OCI-LY7 (cell line): ENCODE data around the gene SMIM10. TPM values are rescaled to one million over a fixed set of nuclear protein-coding genes. Genes with fewer than 3 reads are reported as not detected.
"Not testable (repeated sequence)": the region's sequence is repeated elsewhere in the genome, so short reads cannot be mapped to it uniquely, and the experiment has no call there.

Source experiments
- Bru-seq: library from RNA; stranded (reverse); fragments of 400-500 nt; gene quantifications from one replicate; lab custom pipeline; 2021; lab: Mats Ljungman, UMichigan
- BruChase-seq, 2 experiments: library from RNA; stranded (reverse); fragments of 400-500 nt; gene quantifications; one replicate each; lab custom pipeline; 2021; lab: Mats Ljungman, UMichigan
- BruUV-seq: library from RNA; stranded (reverse); fragments of 400-500 nt; replicated peaks from 2 replicates; lab custom pipeline; 2021; lab: Mats Ljungman, UMichigan
- CTCF ChIA-PET: fragments of 300-600 bp; sonication (Branson Sonifier 250); formaldehyde crosslinking; loops from one replicate; lab custom pipeline; 2022; ENCODE audit warnings: antibody characterized with exemption; ENCODE audit not compliant: unreplicated experiment; lab: Charles Lee
- POLR2A ChIA-PET: fragments of 300-600 bp; sonication (Branson Sonifier 250); formaldehyde crosslinking; loops from one replicate; lab custom pipeline; 2022; ENCODE audit warnings: antibody characterized with exemption; lab: Charles Lee
- DNase-seq: peaks from one replicate; pipeline ENCODE4 v3.0.0-alpha.2; 2015; ENCODE audit warnings: low spot score
- H2AFZ ChIP-seq: fragments of 200-600 bp; sonication (generic), shearing (Covaris generic); 2 replicates; pipeline ENCODE4 v1.6.1; 2014; ENCODE audit warnings: mild to moderate bottlenecking, antibody characterized with exemption, low read length, moderate library complexity
- H3K27ac ChIP-seq: fragments of 200-600 bp; sonication (generic); 2 replicates; pipeline ENCODE4 v1.5.1; 2014; ENCODE audit warnings: mixed run types, low read depth, mild to moderate bottlenecking, moderate library complexity, low read length, inconsistent platforms; ENCODE audit not compliant: poor library complexity, severe bottlenecking
- H3K36me3 ChIP-seq: fragments of 200-600 bp; sonication (generic); 2 replicates; pipeline ENCODE4 v1.6.1; 2014; ENCODE audit warnings: mild to moderate bottlenecking, antibody characterized with exemption, low read length, moderate library complexity, mixed read lengths; ENCODE audit not compliant: insufficient read depth
- H3K4me1 ChIP-seq: fragments of 200-600 bp; sonication (generic); 2 replicates; pipeline ENCODE4 v1.5.1; 2014; ENCODE audit warnings: mild to moderate bottlenecking, low read length; ENCODE audit not compliant: insufficient read depth, poor library complexity, severe bottlenecking
- H3K4me2 ChIP-seq: fragments of 200-600 bp; sonication (generic); 2 replicates; pipeline ENCODE4 v1.6.1; 2014; ENCODE audit warnings: mild to moderate bottlenecking, low read length
- H3K4me3 ChIP-seq: fragments of 200-600 bp; sonication (generic); 2 replicates; pipeline ENCODE4 v1.5.1; 2014; ENCODE audit warnings: mild to moderate bottlenecking, low read depth, low read length; ENCODE audit not compliant: poor library complexity, severe bottlenecking
- H3K79me2 ChIP-seq: fragments of 200-600 bp; sonication (generic); 2 replicates; pipeline ENCODE4 v1.6.1; 2016; ENCODE audit warnings: low read depth, mild to moderate bottlenecking, low read length, moderate library complexity, mixed read lengths; ENCODE audit not compliant: insufficient read depth
- H3K9me2 ChIP-seq: fragments of 200-600 bp; sonication (generic); 2 replicates; pipeline ENCODE4 v1.6.1; 2016; ENCODE audit warnings: mild to moderate bottlenecking, low read length, mixed read lengths; ENCODE audit not compliant: insufficient read depth
- H3K9me3 ChIP-seq: fragments of 200-600 bp; sonication (generic); 2 replicates; pipeline ENCODE4 v1.6.1; 2014; ENCODE audit warnings: mild to moderate bottlenecking, mixed run types, low read length, mixed read lengths
- H4K20me1 ChIP-seq: fragments of 200-600 bp; sonication (generic); 2 replicates; pipeline ENCODE4 v1.6.1; 2014; ENCODE audit warnings: mild to moderate bottlenecking, antibody characterized with exemption, low read length, moderate library complexity, mixed read lengths; ENCODE audit not compliant: insufficient read depth
- EZH2phosphoT487 ChIP-seq: fragments of 200-600 bp; sonication (generic); IDR thresholded peaks from 2 replicates; pipeline ENCODE4 v1.6.1; 2018; ENCODE audit warnings: low read depth, borderline replicate concordance, mild to moderate bottlenecking, mixed run types, antibody characterized with exemption, low read length, moderate library complexity, mixed read lengths
- intact Hi-C: fragments of 100-400 bp; cut with micrococcal nuclease; formaldehyde crosslinking; loops from one replicate; pipeline ENCODE4 v1.10.0; 2022; ENCODE audit not compliant: unreplicated experiment
- long read RNA-seq: library from polyadenylated mRNA; stranded (forward); transcript quantifications from one replicate; pipeline ENCODE4 v2.0.0, GENCODE V29; 2022
- total RNA-seq, 2 experiments: library from RNA; depleted of rRNA in 1 of 2; stranded (reverse); fragments of >200 nt in 1 of 2; shearing (Covaris generic) in 1 of 2; gene quantifications; 2 replicates each; pipeline ENCODE4 v1.2.3, GENCODE V29; 2014 to 2022
- TF ChIP-seq, protein P1 (sequence below): fragments of 200-600 bp; sonication (generic); conservative IDR thresholded peaks from 2 replicates; pipeline ENCODE4 v1.5.1; 2014; ENCODE audit warnings: mild to moderate bottlenecking, antibody characterized with exemption, low read length, moderate library complexity, mixed read lengths

The SMIM10 gene
- 0.15 and 0.16 TPM in 2 replicates for total RNA-seq (2014; rRNA removed; shearing (Covaris generic))
- 0.96 and 1.5 TPM in 2 replicates for total RNA-seq (2022)
- percentile 40 among the genes with signal in this experiment for Bru-seq, nascent RNA
- BruChase-seq, experiment 1, labeled RNA remaining after a 6-hour chase: percentile 53 among the genes with signal in this experiment
- percentile 47 among the genes with signal in this experiment for BruChase-seq, experiment 2, labeled RNA remaining after a 2-hour chase
- long read RNA-seq, partial matches to known transcripts: 0 of 1 reads
- long read RNA-seq, other reads (novel, unspliced or antisense): 0 of 1 reads

DNA sequence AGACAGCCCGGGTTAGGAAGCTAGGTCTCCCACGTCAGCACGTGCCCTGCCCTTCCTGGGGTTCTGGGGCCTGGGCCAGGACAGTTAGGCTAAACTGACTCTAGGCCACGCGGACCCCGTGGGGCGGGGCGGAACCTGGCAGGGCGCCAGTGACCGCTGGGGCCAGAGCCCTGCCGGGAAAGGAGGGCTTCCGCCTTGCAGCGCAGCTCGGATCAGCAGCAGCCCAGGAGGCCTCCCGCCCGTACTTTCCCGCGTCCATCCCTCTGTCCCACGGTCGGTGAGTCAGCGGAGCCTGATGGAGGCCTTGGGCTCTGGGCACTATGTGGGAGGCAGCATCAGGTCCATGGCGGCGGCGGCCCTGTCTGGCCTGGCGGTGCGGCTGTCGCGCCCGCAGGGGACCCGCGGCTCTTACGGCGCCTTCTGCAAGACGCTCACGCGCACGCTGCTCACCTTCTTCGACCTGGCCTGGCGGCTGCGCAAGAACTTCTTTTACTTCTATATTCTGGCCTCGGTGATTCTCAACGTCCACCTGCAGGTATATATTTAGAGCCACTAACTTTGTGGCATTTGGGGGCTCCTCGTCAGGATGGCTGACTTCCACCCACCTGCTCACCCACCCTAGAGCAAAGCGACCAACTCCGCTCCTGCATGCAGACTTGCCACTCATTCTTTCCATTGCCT, at the start of gene SMIM10:
Gene SMIM10 (plus strand): TSS at position 191 of the 681 bp plus-strand sequence. CDS start 105 bp downstream, at position 296.
- H4K20me1 ChIP-seq: no peaks in the 10 kb centered on the region
- no peaks in the 10 kb centered on the region for H3K79me2 ChIP-seq
- H3K27ac ChIP-seq: no peak within 1 kb of the TSS
- ChIA-PET CTCF (no interaction called here), POLR2A (interaction anchor here (0.6 to 0.7 kb wide), 3 partner anchors 24 to 565 kb away, joined by 3 read pairs; no protein-coding TSS in a partner anchor)
- peak within 1 kb of the TSS; percentile 40 for H3K4me2 ChIP-seq
- H3K36me3 ChIP-seq: no peaks in the 10 kb centered on the region
- H3K9me3 ChIP-seq: no peaks in the 10 kb centered on the region
- BruUV-seq: no TSS peak
- intact Hi-C loops: no loop called here
- peak; percentile 24 for DNase-seq
- H3K4me3 ChIP-seq: peak within 1 kb of the TSS; percentile 40
- peaks cover 6% of the 10 kb centered on the region for H3K4me1 ChIP-seq
- H2AFZ ChIP-seq: peak within 1 kb of the TSS; percentile 50; the same call in 1 of the 2 replicates
- TF ChIP-seq EZH2phosphoT487: no peak
- TF ChIP-seq, protein P1, sequence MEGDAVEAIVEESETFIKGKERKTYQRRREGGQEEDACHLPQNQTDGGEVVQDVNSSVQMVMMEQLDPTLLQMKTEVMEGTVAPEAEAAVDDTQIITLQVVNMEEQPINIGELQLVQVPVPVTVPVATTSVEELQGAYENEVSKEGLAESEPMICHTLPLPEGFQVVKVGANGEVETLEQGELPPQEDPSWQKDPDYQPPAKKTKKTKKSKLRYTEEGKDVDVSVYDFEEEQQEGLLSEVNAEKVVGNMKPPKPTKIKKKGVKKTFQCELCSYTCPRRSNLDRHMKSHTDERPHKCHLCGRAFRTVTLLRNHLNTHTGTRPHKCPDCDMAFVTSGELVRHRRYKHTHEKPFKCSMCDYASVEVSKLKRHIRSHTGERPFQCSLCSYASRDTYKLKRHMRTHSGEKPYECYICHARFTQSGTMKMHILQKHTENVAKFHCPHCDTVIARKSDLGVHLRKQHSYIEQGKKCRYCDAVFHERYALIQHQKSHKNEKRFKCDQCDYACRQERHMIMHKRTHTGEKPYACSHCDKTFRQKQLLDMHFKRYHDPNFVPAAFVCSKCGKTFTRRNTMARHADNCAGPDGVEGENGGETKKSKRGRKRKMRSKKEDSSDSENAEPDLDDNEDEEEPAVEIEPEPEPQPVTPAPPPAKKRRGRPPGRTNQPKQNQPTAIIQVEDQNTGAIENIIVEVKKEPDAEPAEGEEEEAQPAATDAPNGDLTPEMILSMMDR: no peak
- H3K9me2 ChIP-seq: no peaks in the 10 kb centered on the region

DNA sequence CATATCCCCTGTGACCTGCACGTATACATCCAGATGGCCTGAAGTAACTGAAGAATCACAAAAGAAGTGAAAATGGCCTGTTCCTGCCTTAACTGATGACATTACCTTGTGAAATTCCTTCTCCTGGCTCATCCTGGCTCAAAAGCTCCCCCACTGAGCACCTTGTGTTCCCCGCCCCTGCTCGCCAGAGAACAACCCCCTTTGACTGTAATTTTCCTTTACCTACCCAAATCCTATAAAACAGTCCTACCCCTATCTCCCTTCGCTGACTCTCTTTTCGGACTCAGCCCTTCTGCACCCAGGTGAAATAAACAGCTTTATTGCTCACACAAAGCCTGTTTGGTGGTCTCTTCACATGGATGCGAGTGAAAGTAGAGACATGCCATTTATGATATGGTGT, 44.4 kb upstream of the SMIM10 start:
- CTCF ChIA-PET, BruUV-seq: not testable (repeated sequence)

DNA sequence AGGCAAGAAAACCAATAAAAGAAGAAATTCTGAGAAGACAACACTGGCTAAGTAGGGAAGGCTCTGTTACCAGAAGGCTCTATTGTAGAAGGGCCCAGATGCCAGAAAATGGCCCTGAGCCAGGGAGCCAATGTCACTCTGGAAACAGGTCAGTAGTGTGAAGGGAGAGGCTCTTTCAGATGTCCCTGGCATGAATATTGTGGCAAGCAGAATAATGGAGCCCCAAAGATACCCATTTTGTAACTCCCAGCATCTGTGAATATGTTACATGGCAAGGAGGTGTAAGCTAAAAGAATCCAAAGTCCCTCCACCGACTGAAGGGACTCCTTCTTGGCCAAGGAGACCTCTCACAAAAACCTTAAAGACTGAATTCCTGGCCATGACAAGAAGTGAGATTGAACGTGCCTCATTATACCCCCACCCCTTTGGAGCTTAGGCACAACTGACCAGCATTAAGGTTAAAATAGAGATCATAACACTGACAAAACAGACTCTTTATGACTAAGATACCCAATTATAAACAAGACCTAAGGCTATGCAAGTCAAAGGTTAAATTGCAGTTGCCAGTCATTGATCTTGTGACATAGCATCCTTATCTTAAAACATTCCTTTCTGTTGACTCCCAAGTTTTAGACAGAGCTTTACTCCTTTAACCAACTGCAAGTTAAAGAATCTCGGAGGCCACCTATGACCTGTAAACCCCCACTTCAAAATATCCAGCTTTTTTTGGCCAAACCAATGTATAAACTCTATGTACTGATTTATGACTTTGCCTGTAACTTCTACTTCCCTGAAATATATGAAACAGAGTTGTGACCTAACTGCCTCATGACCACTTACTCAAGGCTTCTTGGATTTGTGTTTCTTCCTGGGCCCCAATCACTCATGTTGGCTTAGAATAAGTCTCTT, 42.2 kb upstream of the SMIM10 start:
- POLR2A ChIA-PET: interaction anchor here (0.7 kb wide), 1 partner anchor 1049 kb away, joined by 3 read pairs; no protein-coding TSS in a partner anchor
- Histone ChIP-seq H4K20me1 (no peaks in the 10 kb centered on the region), H2AFZ (no peak overlapping the region), H3K9me2 (no peaks in the 10 kb centered on the region), H3K36me3 (no peaks in the 10 kb centered on the region), H3K4me1 (no peaks in the 10 kb centered on the region), H3K4me3 (no peak overlapping the region), H3K4me2 (no peak overlapping the region), H3K9me3 (no peaks in the 10 kb centered on the region), H3K79me2 (no peaks in the 10 kb centered on the region), H3K27ac (no peak overlapping the region)
- no TSS peak for BruUV-seq
- DNase-seq: no peak
- CTCF ChIA-PET: no interaction called here
- intact Hi-C loops: no loop called here
- TF ChIP-seq, protein P1: no peak
- TF ChIP-seq EZH2phosphoT487: no peak

More for the DNA sequence above, 44.4 kb upstream of the SMIM10 start:
- H2AFZ ChIP-seq, H3K79me2 ChIP-seq, H3K9me2 ChIP-seq, H3K4me3 ChIP-seq, H4K20me1 ChIP-seq, H3K9me3 ChIP-seq, DNase-seq, H3K4me1 ChIP-seq, H3K4me2 ChIP-seq, intact Hi-C loops, H3K27ac ChIP-seq, POLR2A ChIA-PET, H3K36me3 ChIP-seq: not testable (repeated sequence)
